HG03066 (cell line): Measurements from ENCODE around the gene IRAK2.
A peak's percentile ranks its signal among the peaks of the same experiment; 100 is the strongest.

Experiments
- ATAC-seq: cut with Tn5 transposase; IDR thresholded peaks from one replicate; pipeline ENCODE4 v1.9.1; 2021; ENCODE audit warnings: low read depth; ENCODE audit not compliant: unreplicated experiment

IRAK2 gene

DNA sequence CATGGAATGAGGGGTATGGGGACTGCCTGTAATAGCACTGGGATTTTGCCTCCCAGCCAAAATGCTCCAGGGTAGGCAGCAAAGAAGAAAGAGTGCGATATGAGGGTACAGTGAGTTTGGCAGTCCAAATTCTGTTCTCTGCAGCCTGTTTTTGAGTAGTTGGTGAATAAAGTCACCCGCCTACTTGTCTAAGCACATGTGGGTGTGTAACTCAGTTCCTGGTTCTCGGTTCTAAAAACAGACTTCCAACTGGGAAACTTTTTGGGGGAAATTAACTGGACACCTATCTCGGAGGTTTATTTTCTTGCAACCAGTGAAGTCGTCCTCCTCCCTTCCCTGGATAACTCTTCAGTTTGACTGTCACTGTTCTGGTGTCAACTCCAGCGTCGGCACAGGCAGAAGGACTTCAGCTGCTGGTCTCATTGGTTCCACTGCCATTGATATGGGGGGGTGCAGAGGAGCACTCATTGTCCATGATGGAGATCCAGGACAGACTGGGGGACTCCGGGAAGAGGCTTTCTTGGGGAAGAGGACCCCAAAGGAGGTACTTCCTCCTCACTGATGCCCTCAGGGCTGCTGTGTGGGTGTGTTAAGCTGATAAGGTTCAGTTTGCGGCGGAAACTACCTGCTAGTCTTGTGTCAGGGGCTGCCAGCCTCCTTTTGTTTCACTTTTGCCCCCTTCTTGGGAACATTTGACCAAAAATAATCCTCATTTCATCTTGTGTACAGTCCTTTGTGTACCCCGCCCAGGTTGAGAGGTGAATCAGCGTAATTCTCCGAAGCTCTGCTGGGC is 114.9 kb downstream of the IRAK2 start:
- ATAC-seq: no peak

DNA sequence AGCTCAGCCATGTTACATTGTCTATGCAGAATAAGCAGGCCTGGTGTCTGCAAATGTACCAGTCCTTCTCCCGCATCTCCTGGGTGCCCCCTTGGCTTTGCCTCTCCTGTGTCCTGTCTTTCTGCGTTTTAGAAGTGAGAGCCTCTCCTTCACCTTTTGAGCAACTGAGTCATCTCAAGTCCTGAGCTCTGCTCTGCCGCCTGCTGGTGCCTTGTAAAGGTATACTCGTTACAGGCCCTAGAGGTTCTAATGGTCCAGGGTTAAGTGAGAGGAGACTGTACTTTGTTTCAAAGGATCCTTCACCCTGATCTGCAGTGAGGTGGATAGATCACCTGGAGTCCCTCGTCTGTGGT is 115.4 kb downstream of the IRAK2 start:
- no peak for ATAC-seq

DNA sequence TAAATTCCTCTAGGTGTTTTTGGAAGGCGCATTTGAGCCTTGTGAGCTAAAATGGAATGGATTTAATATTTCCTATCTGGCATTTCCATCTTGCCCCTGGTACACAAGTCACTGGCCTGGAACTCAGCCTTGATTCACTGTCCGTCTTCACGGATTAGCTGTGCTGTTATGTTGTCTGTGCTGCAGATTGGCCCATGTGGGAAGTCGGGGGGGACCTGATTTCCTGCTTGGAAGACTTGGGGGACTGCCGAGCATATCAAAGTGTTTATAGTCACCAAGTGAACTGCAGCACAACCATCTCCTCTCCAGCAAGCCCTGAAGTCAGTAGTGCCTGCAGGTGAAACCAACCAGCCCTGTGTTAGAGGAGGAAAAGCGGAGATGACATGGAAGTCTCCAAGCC is 115.9 kb downstream of the IRAK2 start:
- no peak for ATAC-seq

DNA sequence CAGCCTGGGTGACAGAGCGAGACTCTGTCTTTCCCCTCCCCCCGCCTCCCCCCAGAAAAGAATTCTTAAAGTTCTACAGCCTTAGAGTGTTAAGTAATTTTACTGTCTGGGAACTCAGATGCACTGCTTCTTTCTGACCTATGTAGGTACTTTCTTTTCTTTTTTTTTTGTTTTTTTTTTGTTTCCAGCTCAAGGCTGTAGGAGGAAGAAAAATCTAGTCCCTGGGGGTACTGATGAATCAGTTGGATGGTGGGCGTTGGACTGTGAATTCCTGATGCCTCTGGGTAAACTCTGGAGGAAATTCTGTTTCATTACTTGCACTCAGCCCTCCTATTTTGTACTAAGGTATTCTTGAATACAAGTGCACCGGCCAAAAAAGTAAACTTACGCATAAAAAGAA is 117.2 kb downstream of the IRAK2 start:
- no peak for ATAC-seq

DNA sequence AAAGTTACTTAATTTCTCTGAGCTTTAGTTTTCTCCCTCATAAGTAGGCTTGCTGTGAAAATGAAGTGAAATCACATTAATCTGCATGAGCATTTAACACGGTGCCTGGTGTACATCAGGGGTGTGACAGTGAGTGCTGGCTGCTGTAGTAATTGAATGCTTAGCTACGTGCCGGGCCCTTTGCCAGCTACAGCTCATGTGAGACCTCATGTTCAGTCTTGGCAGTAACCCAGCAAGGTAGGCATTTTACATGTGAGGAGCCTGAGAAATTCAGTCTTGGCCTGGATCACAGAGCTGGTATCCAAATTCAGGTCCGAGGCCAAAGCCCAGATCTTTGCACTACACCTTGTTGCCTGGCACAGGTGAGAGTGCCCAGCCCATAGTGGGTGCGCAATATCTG is 118.9 kb downstream of the IRAK2 start:
- ATAC-seq: no peak

- no peak for ATAC-seq
Measured at GRCh38 chr3:10284496-10284895, 119.8 kb downstream of the IRAK2 start.

- ATAC-seq: no peak
Measured at GRCh38 chr3:10285272-10286132, 120.8 kb downstream of the IRAK2 start.

DNA sequence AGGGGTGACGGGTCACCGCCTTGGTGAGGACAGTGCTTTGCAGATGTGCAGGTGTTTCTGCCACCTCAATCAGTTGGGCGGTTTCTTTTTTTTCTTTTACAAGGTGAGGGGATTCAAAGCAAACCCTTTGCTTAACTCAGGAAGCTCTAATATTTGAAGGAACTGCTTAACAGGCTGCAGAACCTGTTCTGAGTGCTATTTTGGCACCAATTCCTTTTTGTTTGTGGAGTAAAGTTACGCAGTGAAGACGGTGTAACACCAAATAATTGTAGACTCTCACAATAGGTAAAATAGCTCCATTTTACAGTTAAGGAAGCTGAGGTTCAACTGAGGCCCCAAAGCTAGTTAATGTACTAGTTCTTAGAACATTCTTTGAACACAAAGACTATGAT is 121.4 kb downstream of the IRAK2 start:
- no peak for ATAC-seq

DNA sequence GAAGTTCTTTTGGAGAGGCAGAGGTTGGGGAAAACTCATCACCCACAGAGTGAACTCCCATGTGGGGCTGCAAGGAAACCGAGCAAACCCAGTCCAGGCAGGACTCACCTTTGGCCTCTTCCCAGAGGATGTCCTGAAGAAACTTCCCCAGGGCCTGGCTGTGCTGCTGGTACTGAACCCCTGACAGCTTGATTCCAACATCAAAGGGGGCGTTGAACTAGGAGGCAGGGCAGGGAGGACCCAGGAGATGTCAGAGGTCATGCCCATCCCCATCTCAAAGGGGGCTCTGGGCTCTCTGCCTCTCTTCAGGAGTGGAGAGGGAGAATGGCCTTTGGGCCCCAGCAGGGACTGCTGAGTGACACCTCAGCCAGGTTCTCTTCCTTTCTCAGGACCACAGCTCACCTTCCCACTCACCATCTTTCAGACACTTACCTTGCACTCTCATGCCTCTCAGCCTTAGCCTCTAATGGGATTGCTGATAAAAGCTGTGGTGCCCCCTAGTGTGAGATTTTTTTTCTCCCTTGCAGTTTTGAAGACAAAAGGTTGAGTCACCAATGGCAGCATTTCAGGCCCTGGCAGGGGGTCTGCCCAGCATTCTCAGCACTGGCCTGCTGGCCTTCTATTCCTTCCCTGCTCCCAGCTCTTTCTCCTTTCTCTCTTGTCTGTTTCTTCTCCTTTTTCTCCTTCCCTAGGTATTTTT is 122.0 kb downstream of the IRAK2 start:
- ATAC-seq: no peak

DNA sequence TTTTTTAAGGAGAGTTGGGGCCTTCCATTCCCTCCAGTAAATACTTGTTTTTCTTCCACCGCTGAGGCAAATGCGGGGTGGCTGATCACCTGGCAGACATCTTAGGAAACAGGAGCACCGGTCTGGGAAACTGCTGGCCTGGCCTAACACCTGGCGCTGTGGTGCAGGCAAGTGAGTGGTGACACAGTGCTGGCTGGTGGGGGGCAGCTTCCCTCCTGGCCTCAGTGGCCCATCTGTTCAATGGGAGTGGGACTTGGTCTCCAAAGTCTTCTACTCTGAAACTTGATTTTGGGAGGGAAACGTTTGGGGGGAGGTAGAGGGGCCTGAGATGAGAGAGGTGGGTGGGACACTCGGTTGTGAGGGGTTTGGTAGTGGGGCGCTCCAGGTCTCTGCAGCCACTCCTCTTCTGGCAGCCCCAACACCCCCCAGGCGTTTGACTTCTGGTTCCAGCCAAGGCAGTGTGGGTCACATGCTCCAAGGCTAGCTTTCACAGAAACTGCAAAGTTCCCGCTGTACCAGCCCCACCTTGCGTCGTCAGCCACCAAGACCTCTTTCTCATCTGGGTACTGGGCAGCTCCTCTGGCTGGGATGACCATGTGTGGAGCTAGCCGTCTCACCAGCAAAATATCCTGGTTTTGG is 123.3 kb downstream of the IRAK2 start:
- ATAC-seq: no peak

GRCh38 chr3:10288575-10288960 is 123.8 kb downstream of the IRAK2 start:
- no peak for ATAC-seq

DNA sequence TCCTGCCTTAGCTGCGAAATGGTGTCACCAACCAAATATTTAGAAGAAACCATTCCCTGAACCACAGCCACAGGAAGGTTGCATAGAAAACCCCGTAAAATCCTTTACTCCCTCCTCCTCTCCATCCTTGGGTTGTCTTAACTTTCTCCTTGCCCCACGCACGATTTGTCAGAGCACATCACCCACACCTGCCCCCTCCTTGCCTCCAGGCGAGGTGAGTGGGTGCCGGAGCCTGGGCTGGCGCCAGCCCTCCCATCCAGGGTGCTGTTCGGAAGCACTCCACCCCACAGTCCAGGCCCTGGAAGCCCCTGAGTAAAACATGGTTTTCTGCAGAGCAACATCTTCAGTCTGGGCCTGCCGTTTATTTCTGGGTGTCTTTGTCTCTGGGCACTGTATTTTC is 124.4 kb downstream of the IRAK2 start:
- no peak for ATAC-seq

DNA sequence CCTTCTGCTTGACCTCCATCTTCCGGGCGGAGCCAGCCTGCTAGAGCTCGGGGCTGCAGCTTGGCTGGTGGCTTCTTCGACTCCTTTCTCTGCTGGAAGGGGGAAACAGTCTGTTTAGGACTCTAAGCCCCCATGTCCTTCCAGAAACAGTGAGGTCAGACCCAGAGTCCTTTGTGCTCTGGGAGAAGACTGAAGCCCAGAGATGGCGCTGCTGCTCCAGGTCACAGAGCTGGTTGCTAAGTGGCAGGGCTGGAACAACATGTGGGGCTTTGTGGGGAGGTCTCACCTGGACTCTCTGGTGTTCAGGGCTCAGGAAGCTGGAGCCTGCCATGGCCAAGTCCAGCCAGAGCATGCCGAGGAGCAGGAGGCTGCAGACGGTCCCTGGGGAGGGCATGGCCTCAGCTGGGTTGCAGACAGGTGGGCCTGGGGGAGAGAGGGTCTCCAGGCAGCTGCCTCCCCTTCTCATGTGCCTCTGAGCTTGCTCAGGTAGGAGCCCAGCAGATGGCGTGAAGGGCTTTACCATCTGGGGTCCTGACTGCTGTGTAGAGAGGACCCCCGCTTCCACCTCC is 125.2 kb downstream of the IRAK2 start:
- no peak for ATAC-seq

DNA sequence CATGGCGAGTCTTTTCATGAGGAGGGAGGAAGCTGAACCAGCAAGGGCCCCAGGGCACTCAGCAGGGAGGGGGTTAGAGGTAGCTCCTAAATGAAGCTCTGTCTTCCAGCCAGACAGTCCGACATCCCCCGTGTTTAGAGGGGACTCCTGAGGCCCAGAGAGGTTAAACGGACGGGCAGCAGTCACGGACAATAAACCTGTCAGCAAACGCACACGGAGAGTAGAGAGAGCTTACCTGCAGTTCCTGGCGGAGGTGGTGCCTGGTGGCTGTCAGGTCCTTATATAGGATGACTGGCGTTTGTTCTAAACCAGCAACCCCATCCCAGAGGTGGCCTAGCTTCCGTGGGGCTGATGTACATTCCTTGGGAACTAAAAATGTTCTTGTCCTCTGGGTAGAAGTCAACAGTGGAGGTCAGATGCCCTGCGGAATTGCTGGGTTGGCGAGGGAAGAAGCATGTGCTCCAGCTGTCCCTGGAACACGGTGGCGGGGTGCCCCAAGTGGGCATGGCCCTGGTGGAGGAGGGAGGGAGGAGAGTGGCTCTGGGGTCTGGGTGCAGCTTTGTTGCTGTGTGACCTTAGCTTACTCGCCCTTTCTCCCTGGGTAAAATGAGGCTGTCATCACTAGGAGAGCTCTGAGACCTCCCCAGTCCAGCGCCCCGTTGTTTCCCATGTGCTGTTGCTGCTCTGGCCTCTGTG is 125.9 kb downstream of the IRAK2 start:
- ATAC-seq: no peak

GRCh38 chr3:10291641-10292040 is 126.9 kb downstream of the IRAK2 start:
- no peak for ATAC-seq

- ATAC-seq: peak; percentile 82
Measured at GRCh38 chr3:10292505-10293419, 128.0 kb downstream of the IRAK2 start, which contains the start of gene GHRL. Gene GHRL, minus strand, starts transcription at chr3:10292947. Its CDS starts 2,767 bp downstream, at chr3:10290180.
